ENCODE results near the gene FRMD7. TPM values are rescaled to one million over a fixed set of nuclear protein-coding genes. Genes with fewer than 3 reads are reported as not detected.

The FRMD7 gene
- polyA plus RNA-seq, 1 donor from 2014 or later = 0.54 TPM

GRCh38 chrX:132033166-132033565, 94.7 kb downstream of the FRMD7 start:
- Histone ChIP-seq H3K27me3 (ENCODE audit: insufficient read depth, low read depth, low read length) (no peaks in the 10 kb centered on the region), H3K9ac (ENCODE audit: low read length) (no peak overlapping the region), H3K79me2 (replicated peaks; ENCODE audit: insufficient read depth, low read length) (no peaks in the 10 kb centered on the region), H3K9me3 (ENCODE audit: low read length) (no peaks in the 10 kb centered on the region), H2AFZ (ENCODE audit: low read depth, low read length) (no peak overlapping the region), H4K20me1 (ENCODE audit: insufficient read depth) (no peaks in the 10 kb centered on the region), H3F3A (ENCODE audit: insufficient read depth, low read length, poor library complexity, severe bottlenecking) (no peaks in the 10 kb centered on the region), H3K36me3 (ENCODE audit: insufficient read depth, low read length) (no peaks in the 10 kb centered on the region), H3K4me3 (ENCODE audit: low read length) (no peak overlapping the region), H3K4me2 (ENCODE audit: low read length) (no peak overlapping the region), H3K9me2 (ENCODE audit: insufficient read depth, low read length) (no peaks in the 10 kb centered on the region), H3K27ac (ENCODE audit: low read length) (no peak overlapping the region)
- TF ChIP-seq RAD21 (conservative IDR thresholded peaks at IDR 0.05) = no peak
- no peak for TF ChIP-seq EP300 (conservative IDR thresholded peaks at IDR 0.05; ENCODE audit: poor library complexity, severe bottlenecking)
- no peak for TF ChIP-seq REST (IDR thresholded peaks at IDR 0.05; ENCODE audit: borderline replicate concordance)
- no peak for TF ChIP-seq TAF1 (IDR thresholded peaks at IDR 0.05; ENCODE audit: low read depth)
- TF ChIP-seq POLR2AphosphoS5 (IDR thresholded peaks at IDR 0.05) = no peak
- no peak for TF ChIP-seq SMC3 (conservative IDR thresholded peaks at IDR 0.05; ENCODE audit: poor library complexity)

GRCh38 chrX:132031867-132032266, 96.0 kb downstream of the FRMD7 start:
- no peaks in the 10 kb centered on the region for H3K36me3 ChIP-seq (ENCODE audit: insufficient read depth, low read length)
- H3K4me3 ChIP-seq (ENCODE audit: low read length) = no peak overlapping the region
- no peaks in the 10 kb centered on the region for H3F3A ChIP-seq (ENCODE audit: insufficient read depth, low read length, poor library complexity, severe bottlenecking)
- H4K20me1 ChIP-seq (ENCODE audit: insufficient read depth) = no peaks in the 10 kb centered on the region
- H3K9me2 ChIP-seq (ENCODE audit: insufficient read depth, low read length) = no peaks in the 10 kb centered on the region
- H3K9me3 ChIP-seq (ENCODE audit: low read length) = no peaks in the 10 kb centered on the region
- no peaks in the 10 kb centered on the region for H3K79me2 ChIP-seq (replicated peaks; ENCODE audit: insufficient read depth, low read length)
- H2AFZ ChIP-seq (ENCODE audit: low read depth, low read length) = no peak overlapping the region
- H3K4me2 ChIP-seq (ENCODE audit: low read length) = no peak overlapping the region
- no peak overlapping the region for H3K9ac ChIP-seq (ENCODE audit: low read length)
- H3K27me3 ChIP-seq (ENCODE audit: insufficient read depth, low read depth, low read length) = no peaks in the 10 kb centered on the region
- no peak overlapping the region for H3K27ac ChIP-seq (ENCODE audit: low read length)
- TF ChIP-seq EZH2 (IDR thresholded peaks at IDR 0.05; ENCODE audit: borderline replicate concordance, insufficient read depth, low read length, poor library complexity, severe bottlenecking) (no peak), SMC3 (conservative IDR thresholded peaks at IDR 0.05; ENCODE audit: poor library complexity) (no peak), TAF1 (IDR thresholded peaks at IDR 0.05; ENCODE audit: low read depth) (no peak), EP300 (conservative IDR thresholded peaks at IDR 0.05; ENCODE audit: poor library complexity, severe bottlenecking) (no peak), POLR2AphosphoS5 (IDR thresholded peaks at IDR 0.05) (no peak), CTCF (IDR thresholded peaks at IDR 0.05; ENCODE audit: poor library complexity, severe bottlenecking) (no peak), RAD21 (conservative IDR thresholded peaks at IDR 0.05) (no peak), MXI1 (conservative IDR thresholded peaks at IDR 0.05; ENCODE audit: poor library complexity, severe bottlenecking) (no peak), REST (IDR thresholded peaks at IDR 0.05; ENCODE audit: borderline replicate concordance) (no peak)
